AG09319 (cell line): Measurements from ENCODE around the gene TMEFF1.
A peak's percentile ranks its signal among the peaks of the same experiment; 100 is the strongest.
"Not testable (repeated sequence)": the region's sequence is repeated elsewhere in the genome, so short reads cannot be mapped to it uniquely, and the experiment has no call there.

Source experiments
- DNase-seq: peaks from one replicate; pipeline ENCODE4 v3.0.0-alpha.2; 2010; ENCODE audit warnings: low read depth; ENCODE audit errors: extremely low read depth
- CTCF ChIP-seq: IDR thresholded peaks from 2 replicates; pipeline ENCODE4 v1.5.1; 2011; ENCODE audit warnings: low read depth, mild to moderate bottlenecking, inconsistent platforms, low read length, moderate library complexity

Gene TMEFF1

GRCh38 chr9:100430286-100430940 is 42.5 kb upstream of the TMEFF1 start:
- no peak for TF ChIP-seq CTCF

GRCh38 chr9:100431886-100432285 is 41.1 kb upstream of the TMEFF1 start:
- no peak for TF ChIP-seq CTCF
- no peak for DNase-seq

More at GRCh38 chr9:100430286-100430940, 42.5 kb upstream of the TMEFF1 start:
- DNase-seq: no peak

GRCh38 chr9:100432736-100433135 is 40.2 kb upstream of the TMEFF1 start:
- no peak for DNase-seq
- no peak for TF ChIP-seq CTCF

GRCh38 chr9:100436571-100436970 is 36.4 kb upstream of the TMEFF1 start:
- DNase-seq: no peak
- TF ChIP-seq CTCF: no peak

GRCh38 chr9:100437860-100438805 is 34.8 kb upstream of the TMEFF1 start:
- no peak for DNase-seq

GRCh38 chr9:100440071-100440470 is 32.9 kb upstream of the TMEFF1 start:
- TF ChIP-seq CTCF: no peak
- DNase-seq: no peak

More at GRCh38 chr9:100437860-100438805, 34.8 kb upstream of the TMEFF1 start:
- peak; percentile 95 for TF ChIP-seq CTCF

GRCh38 chr9:100440487-100440886 is 32.5 kb upstream of the TMEFF1 start:
- DNase-seq: not testable (repeated sequence)
